ENCODE results near the gene RAB6B. TPM values are rescaled to one million over a fixed set of nuclear protein-coding genes. Genes with fewer than 3 reads are reported as not detected.
"Not testable (repeated sequence)": the region's sequence is repeated elsewhere in the genome, so short reads cannot be mapped to it uniquely, and the experiment has no call there.

RAB6B gene
- total RNA-seq, 1 donor, result 0.36 TPM

DNA sequence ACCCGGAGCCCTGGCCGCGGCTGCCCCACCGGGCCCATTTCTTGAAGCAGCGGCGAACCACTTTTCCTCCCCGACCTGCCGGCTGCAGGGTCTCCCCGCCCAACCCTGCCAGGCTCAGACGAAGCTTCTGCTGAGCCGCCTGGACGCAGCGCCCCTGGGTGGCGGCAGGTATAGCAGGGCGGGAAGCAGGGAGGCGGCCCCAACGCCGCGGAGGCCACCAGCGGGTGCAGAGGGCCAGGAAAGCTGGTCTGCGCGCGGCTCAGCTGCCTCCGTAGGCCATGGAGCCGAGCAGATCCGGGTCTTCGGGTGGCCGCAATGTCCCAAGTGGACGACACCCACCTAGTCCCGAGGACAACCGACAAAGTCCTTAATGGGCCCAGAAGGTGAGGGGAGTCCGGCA, 111.9 kb downstream of the RAB6B start:
- TF ChIP-seq, protein P1, sequence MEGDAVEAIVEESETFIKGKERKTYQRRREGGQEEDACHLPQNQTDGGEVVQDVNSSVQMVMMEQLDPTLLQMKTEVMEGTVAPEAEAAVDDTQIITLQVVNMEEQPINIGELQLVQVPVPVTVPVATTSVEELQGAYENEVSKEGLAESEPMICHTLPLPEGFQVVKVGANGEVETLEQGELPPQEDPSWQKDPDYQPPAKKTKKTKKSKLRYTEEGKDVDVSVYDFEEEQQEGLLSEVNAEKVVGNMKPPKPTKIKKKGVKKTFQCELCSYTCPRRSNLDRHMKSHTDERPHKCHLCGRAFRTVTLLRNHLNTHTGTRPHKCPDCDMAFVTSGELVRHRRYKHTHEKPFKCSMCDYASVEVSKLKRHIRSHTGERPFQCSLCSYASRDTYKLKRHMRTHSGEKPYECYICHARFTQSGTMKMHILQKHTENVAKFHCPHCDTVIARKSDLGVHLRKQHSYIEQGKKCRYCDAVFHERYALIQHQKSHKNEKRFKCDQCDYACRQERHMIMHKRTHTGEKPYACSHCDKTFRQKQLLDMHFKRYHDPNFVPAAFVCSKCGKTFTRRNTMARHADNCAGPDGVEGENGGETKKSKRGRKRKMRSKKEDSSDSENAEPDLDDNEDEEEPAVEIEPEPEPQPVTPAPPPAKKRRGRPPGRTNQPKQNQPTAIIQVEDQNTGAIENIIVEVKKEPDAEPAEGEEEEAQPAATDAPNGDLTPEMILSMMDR (IDR thresholded peaks at IDR 0.05; ENCODE audit: insufficient read depth, low read length), result no peak
- H3K4me3 ChIP-seq (ENCODE audit: low read depth, low read length), result no peak overlapping the region
- DNase-seq (ENCODE audit: low read depth), result no peak

DNA sequence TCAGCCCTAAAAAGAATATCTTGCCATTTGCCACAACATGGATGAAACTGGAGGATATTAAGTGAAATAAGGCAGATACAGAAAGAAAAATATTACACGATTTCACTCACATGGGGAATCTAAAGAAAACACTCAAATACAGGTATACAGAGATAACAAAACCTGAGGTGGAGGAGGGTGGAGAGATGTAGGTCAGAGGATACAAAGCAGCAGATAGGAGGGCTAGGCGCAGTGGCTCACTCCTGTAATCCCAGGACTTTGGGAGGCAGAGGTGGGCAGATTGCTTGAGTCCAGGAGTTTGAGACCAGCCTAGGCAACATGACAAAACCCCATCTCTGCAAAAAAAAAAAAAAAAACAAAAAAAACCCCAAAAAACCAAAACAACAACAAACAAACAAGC, 113.2 kb downstream of the RAB6B start:
- no peak for DNase-seq (ENCODE audit: low read depth)
- H3K4me3 ChIP-seq (ENCODE audit: low read depth, low read length), result no peak overlapping the region
- TF ChIP-seq, protein P1 (IDR thresholded peaks at IDR 0.05; ENCODE audit: insufficient read depth, low read length), result no peak

DNA sequence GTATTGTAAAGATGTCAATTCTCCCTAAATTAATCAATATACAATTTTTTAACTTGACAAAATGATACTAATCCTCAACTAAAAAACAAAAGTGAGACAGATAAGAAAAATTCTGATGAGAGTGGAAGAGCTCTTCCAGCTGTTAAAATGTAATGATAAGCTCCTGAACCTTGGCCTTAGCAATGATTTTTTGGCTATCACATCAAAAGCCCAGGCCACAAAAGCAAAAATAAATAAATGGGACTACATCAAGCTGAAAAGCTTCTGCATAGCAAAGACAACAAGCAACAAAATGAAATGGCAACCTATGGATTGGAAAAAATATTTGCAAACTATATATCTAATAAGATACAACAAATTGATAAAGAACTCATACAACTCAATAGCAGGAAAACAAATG, 114.1 kb downstream of the RAB6B start:
- DNase-seq (ENCODE audit: low read depth), result no peak
- TF ChIP-seq, protein P1 (IDR thresholded peaks at IDR 0.05; ENCODE audit: insufficient read depth, low read length), result no peak
- no peak overlapping the region for H3K4me3 ChIP-seq (ENCODE audit: low read depth, low read length)

DNA sequence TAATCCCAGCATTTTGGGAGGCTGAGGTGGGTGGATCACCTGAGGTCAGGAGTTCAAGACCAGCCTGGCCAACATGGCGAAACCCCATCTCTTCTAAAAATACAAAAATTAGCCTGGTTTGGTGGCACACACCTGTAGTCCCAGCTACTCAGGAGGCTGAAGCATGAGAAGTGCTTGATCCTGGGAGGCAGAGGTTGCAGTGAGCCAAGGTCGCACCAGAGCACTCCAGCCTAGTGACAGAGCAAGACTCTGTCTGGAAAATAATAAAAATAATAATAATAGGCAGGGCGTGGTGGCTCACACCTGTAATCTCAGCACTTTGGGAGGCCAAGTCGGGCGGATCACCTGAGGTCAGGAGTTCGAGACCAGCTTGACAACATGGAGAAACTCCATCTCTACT, 114.9 kb downstream of the RAB6B start:
- not testable (repeated sequence) for DNase-seq (ENCODE audit: low read depth); H3K4me3 ChIP-seq (ENCODE audit: low read depth, low read length)

DNA sequence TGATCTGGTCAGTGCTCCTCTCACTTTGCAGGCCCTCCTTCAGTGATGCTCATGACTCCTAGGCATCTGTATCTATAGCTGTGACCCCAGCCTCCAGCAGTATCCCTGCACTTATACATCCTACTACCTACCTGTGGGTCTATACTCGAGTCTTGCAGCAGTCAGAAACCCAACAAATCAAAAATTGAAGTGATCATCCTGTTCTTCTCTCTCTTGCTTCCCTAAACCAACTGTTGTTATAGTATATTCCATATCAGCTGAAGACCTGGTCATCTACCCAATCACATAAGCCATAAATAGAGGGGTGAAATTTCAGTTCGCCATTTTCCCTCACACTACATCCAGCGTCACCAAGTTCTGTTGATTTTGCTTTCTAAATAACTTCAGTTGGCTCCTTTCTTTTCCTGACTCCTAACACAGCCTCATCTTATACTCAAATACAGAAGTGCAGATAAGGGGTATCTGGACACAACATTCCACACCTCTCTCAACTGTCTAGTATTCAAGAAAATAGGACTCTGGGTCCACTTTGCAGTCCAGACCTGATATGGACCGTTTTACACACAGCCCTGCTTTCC, 116.0 kb downstream of the RAB6B start:
- H3K4me3 ChIP-seq (ENCODE audit: low read depth, low read length), result no peak overlapping the region
- no peak for DNase-seq (ENCODE audit: low read depth)
- TF ChIP-seq, protein P1 (IDR thresholded peaks at IDR 0.05; ENCODE audit: insufficient read depth, low read length), result no peak

DNA sequence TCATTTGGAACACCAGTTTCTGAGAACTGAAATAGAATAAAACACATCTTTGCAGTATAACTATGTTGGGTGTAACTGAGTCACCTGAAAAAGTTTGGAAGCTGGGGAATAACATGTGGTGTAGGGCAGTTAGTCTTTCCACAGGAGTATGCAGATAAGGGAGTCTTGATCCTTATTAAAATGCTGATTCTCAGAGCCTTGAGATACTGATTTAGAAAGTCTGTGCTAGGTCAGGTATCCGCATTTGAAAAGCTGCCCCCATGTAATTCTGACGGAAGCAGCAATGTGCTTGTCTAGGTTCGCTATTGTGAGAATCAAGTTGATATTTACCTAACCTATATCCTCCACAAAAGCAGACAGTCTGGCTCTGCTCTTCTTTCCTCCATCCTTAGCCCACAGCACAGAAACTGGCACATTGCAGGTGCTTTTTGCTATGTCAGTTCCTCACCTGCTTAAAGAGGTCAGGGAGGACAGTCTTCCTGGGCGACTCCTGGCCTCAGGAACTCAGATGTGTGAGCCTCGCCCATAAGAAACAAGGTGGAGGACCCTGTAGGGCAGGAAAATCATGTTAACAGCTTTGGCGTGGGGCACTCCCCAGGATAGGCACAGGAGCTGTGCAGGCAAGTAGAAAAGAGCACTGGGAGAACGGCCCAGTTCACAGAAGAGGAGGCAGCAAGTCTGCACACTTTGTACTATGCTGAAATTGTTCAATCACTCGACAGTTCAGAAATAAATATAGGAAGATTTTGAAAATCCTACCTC, 117.7 kb downstream of the RAB6B start:
- no peak for DNase-seq (ENCODE audit: low read depth)
- no peak overlapping the region for H3K4me3 ChIP-seq (ENCODE audit: low read depth, low read length)
- TF ChIP-seq, protein P1 (IDR thresholded peaks at IDR 0.05; ENCODE audit: insufficient read depth, low read length), result no peak

DNA sequence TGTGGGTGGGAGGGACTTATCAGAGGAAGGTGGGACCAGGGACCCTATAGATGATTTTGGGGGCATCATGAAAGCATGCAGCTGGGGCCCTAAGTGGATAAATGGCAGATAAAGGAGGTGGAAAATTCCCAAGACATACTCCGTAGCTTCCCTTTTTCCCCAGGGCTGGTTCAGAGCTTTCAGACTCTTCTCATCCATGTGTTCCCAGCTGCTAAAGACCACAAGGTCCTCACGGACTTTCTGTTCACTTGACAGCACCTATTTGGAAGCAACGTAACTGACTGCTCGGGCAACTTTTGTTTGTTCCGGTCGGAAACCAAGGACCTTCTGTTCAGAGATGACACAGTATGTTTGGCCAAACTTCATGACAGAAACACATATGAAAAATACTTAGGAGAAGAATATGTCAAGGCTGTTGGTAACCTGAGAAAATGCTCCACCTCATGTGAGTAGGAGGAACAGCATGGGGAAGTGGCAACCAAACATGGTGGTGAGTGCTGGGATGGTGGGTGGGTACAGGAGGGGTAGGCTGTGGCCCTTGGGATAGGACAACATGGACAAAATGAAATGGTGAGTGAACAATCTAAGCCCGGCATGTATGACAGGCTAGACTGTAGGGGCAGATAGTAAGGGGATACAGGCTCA, 118.8 kb downstream of the RAB6B start:
- TF ChIP-seq, protein P1 (IDR thresholded peaks at IDR 0.05; ENCODE audit: insufficient read depth, low read length), result no peak
- no peak for DNase-seq (ENCODE audit: low read depth)
- no peak overlapping the region for H3K4me3 ChIP-seq (ENCODE audit: low read depth, low read length)
